Fibroblast of peridontal ligament (primary cell): ENCODE data around the gene PMM1.

Source experiments
- DNase-seq: peaks from one replicate; pipeline ENCODE4 v3.0.0-alpha.2; 2010; ENCODE audit errors: extremely low read depth

PMM1 gene

DNA sequence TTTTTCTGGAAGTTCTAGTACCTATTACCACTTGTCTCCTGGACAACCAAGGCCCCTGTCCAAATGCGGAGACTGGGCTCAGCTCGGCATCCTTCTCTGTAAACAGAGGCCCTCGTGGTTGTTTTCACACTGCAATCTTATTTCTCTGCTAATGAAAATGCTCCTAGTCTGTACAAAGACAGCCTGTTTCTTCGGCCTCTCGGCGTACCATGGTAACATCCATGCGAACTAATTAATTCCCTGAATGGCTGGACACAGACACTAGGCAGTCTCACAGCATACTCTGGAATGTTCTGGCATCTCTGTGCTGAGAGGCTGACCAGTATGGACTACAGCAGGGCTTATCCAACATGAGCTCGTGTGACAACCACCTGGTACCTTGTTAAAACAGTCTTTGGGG, 51.1 kb downstream of the PMM1 start:
- no peak for DNase-seq

DNA sequence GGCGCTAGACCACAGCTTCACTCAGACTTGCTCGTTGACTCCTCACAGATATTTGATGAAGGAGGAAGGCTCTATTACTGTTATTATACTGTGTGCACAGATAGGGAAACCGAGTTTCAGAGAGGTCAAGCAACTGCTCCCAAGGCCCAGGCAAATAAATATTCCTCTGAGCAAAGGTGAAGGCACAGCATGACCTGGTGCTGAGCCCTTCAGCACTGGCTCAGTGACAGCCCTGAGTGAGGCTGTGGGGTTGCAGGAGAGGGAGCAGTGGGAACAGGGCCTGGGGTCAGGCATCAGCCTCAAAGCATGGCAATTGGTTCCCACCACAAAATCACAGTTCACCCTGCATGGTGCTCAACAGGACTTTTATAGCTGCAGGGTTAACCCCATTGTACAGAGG, 52.4 kb downstream of the PMM1 start:
- no peak for DNase-seq

DNA sequence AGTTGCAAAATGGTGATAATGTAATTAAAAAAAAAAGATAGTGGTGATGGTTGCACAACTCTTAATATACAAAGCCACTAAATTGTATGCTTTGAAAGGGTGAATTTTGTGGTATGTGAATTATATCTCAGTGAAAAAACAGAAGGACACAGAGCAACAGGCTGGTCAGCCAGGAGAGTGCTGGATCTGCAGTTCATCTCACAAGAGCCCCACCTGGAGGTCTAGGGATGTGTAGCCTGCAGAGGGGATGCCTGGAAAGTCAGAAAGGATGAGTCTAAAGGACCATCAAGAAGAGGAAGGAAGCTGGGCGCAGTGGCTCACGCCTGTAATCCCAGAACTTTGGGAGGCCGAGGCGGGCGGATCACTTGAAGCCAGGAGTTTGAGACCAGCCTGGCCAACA, 54.4 kb downstream of the PMM1 start:
- no peak for DNase-seq

DNA sequence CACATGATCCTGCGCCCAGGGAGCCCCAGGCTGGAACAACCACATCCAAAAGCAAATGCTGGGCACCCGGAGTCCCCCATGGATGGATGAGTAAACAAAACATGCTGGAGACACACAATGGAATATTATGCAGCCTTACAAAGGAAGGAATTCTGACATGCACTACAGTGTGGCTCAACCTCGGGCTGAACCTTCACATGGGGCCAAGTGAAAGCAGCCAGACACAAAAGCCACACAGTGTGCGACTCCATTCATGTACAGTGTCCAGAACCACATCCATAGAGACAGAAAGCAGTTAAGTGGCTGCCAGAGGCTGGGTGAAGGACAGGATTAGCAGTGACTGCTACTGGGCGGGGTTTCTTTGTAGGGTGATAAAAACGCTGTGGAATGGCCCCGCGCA, 55.4 kb downstream of the PMM1 start:
- DNase-seq: no peak

DNA sequence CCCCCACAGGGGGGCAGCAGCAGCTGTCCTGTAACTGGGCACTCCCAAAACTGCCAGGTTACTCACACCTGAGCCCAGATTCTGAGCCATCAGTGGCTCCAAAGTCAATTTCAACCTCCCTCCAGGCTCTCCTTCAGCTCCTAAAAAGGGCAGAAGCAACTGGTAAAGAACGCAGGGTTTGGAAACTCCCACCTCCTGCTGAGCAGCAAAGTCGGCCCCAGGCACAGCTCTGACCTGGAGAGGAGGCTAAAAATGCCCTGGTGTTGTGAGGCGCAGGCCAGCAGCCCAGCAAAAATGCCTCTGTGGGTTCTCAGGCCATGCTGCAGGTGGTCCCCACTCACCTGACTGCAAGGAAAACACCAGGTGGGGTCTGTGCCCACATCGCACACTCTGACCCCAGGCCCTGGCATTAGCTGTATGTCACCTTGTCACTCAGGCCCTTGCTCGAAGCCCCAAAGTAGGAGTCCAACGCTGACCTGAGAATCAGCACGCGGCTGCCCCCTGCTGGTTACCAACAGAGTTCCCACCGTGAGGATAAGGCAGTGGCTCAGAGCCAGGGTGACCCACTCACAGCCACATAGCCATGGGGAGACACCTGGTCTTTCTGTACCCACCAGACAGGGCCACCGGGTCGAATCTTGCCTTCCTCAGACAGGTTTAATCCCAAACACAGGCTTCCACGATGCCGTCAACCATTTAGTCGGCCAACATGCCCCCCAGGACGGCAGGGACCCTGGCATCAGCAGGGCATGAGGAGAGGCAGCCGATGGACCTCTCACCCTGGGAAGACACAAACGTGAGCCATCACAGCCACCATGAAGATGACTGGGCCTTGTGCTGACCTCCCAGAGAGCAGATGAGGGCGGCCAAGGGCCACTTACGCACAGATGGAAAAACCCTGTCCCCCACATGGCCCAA, 56.5 kb downstream of the PMM1 start:
- peak; percentile 61 for DNase-seq

DNA sequence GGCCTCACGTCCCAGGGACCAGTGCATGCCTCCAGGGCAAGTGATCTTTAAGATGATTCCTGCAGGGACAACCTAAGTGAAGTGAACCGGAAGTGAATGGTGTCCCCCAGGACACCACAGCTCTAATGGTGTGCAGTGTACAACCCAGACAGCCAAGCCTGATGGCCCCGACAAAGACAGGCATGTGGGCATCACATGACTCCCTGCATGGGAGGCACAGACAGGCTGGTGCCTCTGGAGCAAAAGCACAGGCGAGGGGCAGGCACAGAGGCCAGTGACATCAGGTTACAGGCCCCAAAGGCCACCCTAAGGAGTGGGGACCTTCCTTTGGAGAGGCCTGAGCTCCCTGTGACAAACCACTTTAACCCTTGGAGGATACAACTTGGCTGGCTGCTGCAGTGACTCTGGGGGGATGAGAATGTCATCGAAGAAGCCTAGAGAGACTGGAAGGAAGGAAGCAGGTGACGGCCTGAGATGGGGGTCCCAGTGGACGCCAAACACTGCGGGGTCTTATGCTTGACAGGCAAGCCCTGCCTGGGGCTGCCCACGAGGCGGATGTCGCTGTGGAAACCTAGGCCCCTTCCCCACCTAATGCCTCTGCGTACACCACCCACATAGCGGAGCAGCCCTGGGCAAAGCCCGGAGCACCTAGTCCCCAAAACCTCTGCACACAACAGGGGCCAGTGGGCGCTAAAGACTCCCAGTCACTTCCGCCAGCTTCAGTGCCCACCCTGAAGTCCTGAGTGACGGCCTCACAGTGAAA, 57.7 kb downstream of the PMM1 start:
- no peak for DNase-seq

DNA sequence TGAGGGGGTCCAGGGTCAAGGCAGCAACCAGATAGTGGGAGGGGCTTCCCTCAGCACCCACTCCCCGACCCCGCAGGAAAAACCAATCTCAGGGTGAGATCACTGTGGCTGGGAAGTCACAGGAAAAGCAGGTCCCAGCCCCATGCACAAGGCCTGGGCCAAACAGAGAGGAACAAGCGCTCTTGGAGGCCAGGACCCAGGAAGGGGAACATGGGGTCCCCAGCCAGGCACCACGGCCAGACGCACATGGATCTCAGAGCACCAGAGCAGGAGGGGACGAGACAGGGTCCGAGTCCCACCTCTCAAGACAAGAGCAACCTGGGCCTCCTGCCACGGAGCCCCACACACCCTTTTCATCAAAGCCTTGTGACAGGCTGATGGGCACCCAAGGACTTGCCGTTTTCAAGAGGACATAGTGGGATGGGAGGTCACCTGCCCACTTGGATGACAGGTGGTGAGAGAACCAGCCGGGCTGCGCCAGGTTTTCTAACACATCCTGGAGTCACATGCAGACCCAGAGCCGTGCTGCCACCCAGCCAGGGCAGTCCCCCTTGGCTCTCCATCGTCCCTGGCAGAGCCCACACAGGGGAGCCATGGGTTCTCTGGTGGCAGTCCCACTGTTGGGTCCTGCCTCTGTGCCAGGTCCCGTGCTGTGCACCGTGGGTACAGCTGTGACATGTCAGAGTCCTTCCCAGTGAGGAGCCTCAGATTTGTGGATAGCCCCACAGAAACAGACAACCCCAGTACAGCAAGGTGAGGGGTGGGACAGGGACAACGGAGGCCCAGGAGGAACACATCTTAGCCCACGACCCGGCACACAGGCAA, 58.5 kb downstream of the PMM1 start:
- DNase-seq: no peak

DNA sequence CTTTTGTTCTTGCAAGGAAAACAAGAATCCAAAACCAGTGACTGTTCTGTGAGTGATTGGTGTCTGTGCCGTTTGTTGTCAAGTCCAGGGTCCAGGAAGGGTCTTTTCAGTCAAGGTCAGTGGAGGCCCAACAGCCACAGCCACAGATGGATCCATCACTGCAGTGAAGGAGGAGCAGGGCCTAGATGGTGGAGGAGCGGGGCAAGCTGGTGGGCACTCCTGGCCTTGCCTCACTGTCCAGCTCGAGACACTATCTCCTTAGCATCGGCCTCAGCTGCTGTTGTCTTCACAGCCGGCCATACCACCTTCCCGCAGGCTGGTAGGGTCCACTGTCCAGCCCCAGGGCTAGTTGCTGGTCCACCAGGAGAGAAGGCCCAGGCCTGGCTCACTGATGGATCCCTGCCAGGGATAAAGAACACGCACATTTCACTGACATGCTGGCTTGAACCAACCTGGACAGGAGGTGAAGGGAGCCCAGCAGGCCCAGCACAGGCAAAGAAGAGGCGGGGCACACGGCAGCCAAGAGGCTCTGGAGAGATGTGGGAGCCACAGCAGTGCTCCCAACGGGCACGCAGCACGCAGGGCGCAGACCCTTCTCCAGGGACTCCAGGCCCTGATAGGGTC, 60.6 kb downstream of the PMM1 start:
- no peak for DNase-seq

DNA sequence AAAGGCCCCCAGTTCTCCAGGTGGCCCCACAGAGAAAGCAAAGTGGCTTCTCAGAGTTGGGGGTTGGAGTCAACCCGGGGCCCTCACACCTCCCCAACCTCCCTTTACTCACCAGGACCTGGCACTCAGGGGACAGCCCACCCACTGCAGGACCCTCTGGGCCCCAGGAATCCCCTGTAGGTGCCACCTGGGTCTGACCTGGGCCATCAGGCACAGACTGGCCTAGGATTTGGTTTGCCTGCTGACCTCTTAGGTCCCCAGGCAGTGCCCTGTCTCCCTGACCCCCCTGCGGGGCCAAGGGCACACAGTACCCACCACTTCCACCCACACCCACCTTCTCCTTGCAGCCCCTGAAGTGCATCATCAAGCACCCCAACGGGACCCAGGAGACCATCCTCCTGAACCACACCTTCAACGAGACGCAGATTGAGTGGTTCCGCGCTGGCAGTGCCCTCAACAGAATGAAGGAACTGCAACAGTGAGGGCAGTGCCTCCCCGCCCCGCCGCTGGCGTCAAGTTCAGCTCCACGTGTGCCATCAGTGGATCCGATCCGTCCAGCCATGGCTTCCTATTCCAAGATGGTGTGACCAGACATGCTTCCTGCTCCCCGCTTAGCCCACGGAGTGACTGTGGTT, 61.4 kb downstream of the PMM1 start:
- DNase-seq: no peak
